ENCODE measurements around the gene ERG28. TPM values are rescaled to one million over a fixed set of nuclear protein-coding genes. Genes with fewer than 3 reads are reported as not detected.

Gene ERG28
- total and polyA plus RNA-seq, 10 of the 15 experiments (the other 5 are each of a cell fraction or from before 2014, with no cell fraction given), result 15.2 to 67.0 (median 48.1) TPM

- RAD21 ChIA-PET (ENCODE audit: unreplicated experiment), result interaction anchor here (0.6 to 13.7 kb wide), 18 partner anchors 8 to 353 kb away, joined by 3 to 320 read pairs (median 5); partner anchors contain the start of genes BATF and FLVCR2
- FAIRE-seq, result no peak
- no peaks in the 10 kb centered on the region for H3K9me3 ChIP-seq (replicated peaks; ENCODE audit: control insufficient read depth, insufficient read depth, low read length)
- in situ Hi-C loops (cut with MboI), result loop anchor here (10.0 kb wide), 1 partner anchor 530 kb away; the partner anchor contains the start of gene NEK9
- H3K4me1 ChIP-seq (ENCODE audit: control insufficient read depth, insufficient read depth, low read length), result no peaks in the 10 kb centered on the region
- H3K36me3 ChIP-seq (ENCODE audit: control insufficient read depth in 2 of 2, insufficient read depth in 2 of 2, low read length in 1 of 2), result peaks cover 5 to 24% of the 10 kb centered on the region in 2 experiments
- no peak overlapping the region for H3K27ac ChIP-seq (ENCODE audit: control insufficient read depth, insufficient read depth)
- BruUV-seq (replicated peaks), result no TSS peak
- SMC1A ChIA-PET (ENCODE audit: uncharacterized antibody, unreplicated experiment), result interaction anchor here (0.6 to 12.4 kb wide), 20 partner anchors 8 to 201 kb away, joined by 3 to 375 read pairs (median 4); partner anchors contain the start of genes BATF and FLVCR2
- H4K20me1 ChIP-seq (ENCODE audit: control insufficient read depth, insufficient read depth), result no peaks in the 10 kb centered on the region
- ATAC-seq, result no peak
- no peak for DNase-seq (ENCODE audit: low read depth, low spot score)
- H2AFZ ChIP-seq (ENCODE audit: control insufficient read depth, low read depth, low read length), result no peak overlapping the region
- H3K9ac ChIP-seq (ENCODE audit: control insufficient read depth, insufficient read depth, low read length), result no peak overlapping the region
- POLR2A ChIA-PET, result interaction anchor here (1.6 to 1.9 kb wide), 4 partner anchors 77 to 134 kb away, joined by 3 to 12 read pairs (median 6); partner anchors contain the start of gene FLVCR2
- TF ChIP-seq MTA3 (IDR thresholded peaks at IDR 0.05; ENCODE audit: borderline replicate concordance, low read length) (no peak), MAX (IDR thresholded peaks at IDR 0.05; ENCODE audit: low read depth, low read length) (no peak), IKZF2 (IDR thresholded peaks at IDR 0.05) (no peak), BACH1 (IDR thresholded peaks at IDR 0.05; ENCODE audit: borderline replicate concordance) (no peak), IRF4 (IDR thresholded peaks at IDR 0.05; ENCODE audit: low read depth, low read length) (no peak), EED (IDR thresholded peaks at IDR 0.05; ENCODE audit: low read depth) (no peak), ZBTB33 (IDR thresholded peaks at IDR 0.05) (no peak), E4F1 (IDR thresholded peaks at IDR 0.05; ENCODE audit: borderline replicate concordance, partially characterized antibody) (no peak), ZNF687 (IDR thresholded peaks at IDR 0.05) (no peak), RFX5 (IDR thresholded peaks at IDR 0.05; ENCODE audit: low read depth, low read length) (no peak), BMI1 (IDR thresholded peaks at IDR 0.05; ENCODE audit: borderline replicate concordance) (no peak), TCF3 (IDR thresholded peaks at IDR 0.05; ENCODE audit: borderline replicate concordance, insufficient read depth, low read depth, low read length) (no peak)
- no peak overlapping the region for H3K4me2 ChIP-seq (ENCODE audit: control insufficient read depth, insufficient read depth)
- intact Hi-C loops (cut with micrococcal nuclease; ENCODE audit: unreplicated experiment), result loop anchor here (2.0 to 10.0 kb wide), 2 partner anchors 348 to 520 kb away; no protein-coding TSS in a partner anchor
- CTCF ChIA-PET, result interaction anchor here (0.9 to 13.0 kb wide), 34 partner anchors 9 to 351 kb away, joined by 3 to 578 read pairs (median 6); partner anchors contain the start of genes BATF, FLVCR2 and TGFB3
- no peak overlapping the region for H3K4me3 ChIP-seq
- 0% methylated on average over 1 of the region's 1 CpG for WGBS (ENCODE audit: insufficient coverage, insufficient replicate concordance, low lambda C conversion rate, missing lambda C conversion rate)
- no peaks in the 10 kb centered on the region for H3K27me3 ChIP-seq (replicated peaks in 1 of 2; ENCODE audit: control insufficient read depth in 2 of 2, insufficient read depth in 2 of 2, low read length in 1 of 2)
- H3K79me2 ChIP-seq (ENCODE audit: control insufficient read depth, insufficient read depth, low read length), result peaks cover 15% of the 10 kb centered on the region
Observed at GRCh38 chr14:75655235-75655634, 5.4 kb downstream of the ERG28 start.

Measured in GM12878 (cell line).